IPS DF 4.7 (cell line): ENCODE measurements around the gene ECHDC1.
"Not testable (repeated sequence)": the region's sequence is repeated elsewhere in the genome, so short reads cannot be mapped to it uniquely, and the experiment has no call there.

Source experiments
- DNase-seq: peaks from one replicate; pipeline ENCODE4 v3.0.0-alpha.2; 2013; ENCODE audit warnings: low spot score; ENCODE audit errors: extremely low read depth

Gene ECHDC1

GRCh38 chr6:127342946-127343808 lies at the start of gene ECHDC1:
Gene ECHDC1, minus strand, starts transcription at chr6:127343609. Its CDS starts 12,581 bp downstream, at chr6:127331028.
- no peak for DNase-seq

DNA sequence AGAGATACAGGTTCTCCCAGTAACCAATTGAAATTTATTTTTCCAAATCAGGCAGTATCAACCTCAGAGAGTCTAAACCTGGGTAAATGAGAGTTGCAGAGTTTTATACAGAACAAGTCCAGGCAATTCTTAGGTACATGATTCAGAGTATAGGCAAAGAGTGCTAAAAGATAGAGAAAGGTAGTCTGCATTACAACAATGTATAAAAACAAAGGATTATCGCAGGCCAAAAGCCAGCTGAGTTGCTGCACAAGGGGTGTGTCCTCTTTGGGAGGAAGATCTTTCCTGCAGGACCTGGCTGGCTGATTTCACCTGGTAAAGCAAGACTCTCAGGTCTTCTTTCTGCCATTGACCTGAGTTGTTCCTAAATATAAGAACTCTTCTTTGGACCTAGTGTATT lies 48.9 kb upstream of the ECHDC1 start:
- no peak for DNase-seq

DNA sequence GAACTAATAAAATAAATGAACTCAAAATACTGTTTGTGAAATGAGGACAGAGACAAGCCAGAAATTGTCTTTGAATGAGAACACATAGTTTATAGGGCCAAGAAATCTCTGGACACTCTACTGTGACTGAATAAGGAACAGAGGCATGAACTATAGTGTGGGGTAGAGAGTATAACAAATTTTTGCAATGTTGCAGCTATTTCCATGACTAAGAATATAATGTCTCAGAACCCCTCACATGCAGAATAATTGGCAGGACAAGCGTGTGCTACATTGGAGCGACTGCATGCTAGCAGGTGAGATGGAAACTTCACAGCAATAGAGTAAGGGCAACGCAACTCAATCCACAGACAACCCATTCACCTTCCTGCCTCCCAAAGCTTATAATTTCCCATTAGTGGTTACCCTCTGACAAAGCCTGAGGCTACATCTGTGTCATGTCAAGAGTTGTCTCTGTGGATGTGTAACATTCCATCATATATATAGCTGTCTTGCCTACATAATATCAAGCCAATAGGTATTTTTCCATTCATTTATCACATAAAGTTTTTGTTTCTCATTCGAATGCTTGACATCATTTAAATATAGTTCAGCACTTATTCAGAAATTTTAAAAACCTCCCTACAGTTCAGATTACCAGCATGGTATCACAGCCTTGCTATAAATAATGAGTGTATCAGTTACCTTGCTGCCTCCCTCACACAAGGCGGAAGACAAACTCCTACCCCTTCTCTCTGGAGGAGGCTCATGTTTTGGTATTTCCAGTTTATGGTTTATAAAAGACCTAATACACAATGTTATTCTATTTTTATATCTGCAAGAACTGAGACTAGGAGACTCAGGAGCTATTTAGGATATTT lies 47.9 kb upstream of the ECHDC1 start:
- no peak for DNase-seq

DNA sequence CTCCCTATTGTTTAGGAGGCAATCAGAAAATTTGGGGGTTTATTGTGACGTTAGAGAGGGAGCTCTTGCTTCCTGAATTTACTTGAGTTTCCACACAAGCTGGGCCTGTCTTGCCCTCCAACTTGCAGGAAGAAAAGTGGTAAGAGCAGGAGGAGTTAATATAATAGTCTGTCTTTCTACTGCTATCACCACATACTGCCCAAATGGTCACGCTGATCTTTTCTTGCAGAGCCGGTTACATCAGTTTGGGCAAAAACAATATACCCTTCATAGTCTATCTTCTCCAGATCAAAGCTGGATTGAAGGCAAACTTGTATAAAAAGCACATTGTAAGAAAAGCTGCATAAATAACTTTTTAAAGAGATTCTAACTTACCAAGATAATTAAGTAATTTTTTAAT lies 46.3 kb upstream of the ECHDC1 start:
- no peak for DNase-seq

DNA sequence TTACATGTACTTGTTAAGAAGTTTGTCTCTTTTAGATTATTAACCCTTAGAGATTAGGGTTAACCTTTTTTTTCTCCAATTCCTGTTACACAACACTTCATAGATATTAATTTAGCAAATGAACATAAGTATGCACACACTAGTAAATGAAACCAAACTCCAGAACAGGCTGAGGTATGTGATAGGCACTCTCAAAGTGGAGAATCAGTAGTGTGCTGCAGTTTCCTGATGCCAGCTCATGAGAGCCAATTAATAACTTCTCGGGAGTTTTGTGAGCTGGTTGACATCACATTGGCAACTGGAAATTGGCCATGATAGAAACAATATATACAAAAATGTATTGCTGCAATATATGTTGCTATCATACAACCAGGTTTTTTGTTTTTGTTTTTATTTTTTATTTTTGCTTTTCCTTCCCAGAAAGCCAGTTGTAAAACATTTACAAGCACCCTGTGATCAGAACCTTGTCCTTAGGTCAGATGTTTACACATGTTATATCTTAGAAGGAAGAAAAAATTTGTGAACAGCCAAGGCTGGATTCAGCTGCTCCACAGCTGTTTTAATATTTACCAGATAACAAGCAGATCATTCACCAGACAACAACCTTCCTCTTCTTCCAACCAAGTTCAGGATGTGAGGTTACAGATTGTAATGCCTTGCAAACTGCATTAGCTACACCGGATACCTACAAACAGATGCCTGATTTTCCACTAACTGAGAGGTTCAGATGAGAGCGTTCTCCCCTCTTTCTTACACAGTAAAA lies 42.4 kb upstream of the ECHDC1 start:
- DNase-seq: no peak

DNA sequence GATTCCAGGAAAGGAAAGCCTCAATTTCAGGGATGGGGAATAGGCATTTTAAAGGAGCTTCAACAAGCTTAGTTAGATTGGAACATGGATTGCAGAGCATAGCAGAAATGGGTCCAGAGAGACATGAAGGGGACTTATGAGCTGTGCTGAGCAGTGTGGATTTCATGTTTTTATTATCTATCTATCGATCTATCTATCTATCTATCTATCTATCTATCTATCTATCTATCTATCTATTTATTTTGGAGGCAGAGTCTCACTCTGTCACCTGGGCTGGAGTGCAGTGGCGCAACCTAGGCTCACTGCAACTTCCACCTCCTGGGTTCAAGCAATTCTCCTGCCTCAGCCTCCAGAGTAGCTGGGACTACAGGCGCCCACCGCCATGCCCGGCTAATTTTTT lies 41.4 kb upstream of the ECHDC1 start:
- DNase-seq: not testable (repeated sequence)

DNA sequence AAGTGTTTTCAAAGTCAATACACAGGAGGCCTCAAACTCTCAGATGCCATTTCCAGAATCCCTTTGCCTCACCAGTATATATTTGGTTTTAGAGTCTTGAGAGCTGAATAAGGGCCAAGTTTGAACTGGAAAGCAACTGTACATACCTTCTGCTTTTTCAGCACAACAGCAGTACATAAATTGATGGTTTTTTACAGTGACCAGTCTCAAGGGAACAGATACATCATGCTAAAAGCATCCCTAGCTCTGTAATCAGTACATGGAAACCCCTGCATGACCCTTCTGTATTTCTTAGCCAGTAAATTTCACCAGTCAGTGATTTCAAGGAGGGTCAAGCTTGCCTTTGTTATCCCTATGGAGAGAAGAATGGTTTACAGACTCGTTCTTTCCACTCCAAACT lies 40.6 kb upstream of the ECHDC1 start:
- DNase-seq: no peak

- DNase-seq: no peak
These were observed 39.0 kb upstream of the ECHDC1 start for GRCh38 chr6:127382413-127382812.

DNA sequence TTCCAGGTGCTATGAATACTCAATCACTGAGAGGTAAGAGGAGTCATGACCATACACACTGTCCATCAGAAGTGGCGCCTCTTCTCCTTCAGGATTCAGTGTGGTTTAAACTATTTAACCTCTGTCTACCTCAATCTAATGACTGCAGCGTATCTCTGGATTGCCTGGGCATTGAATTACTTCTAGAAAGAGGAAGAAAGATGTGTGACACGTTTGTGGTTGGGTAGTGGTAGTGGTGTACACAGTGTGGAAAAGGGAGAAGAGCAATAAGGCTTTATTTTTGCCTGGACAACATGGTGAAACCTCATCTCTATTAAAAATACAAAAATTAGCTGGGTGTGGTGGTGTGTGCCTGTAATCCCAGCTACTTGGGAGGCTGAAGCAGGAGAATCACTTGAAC lies 38.0 kb upstream of the ECHDC1 start:
- DNase-seq: no peak

- DNase-seq: no peak
These were observed 33.3 kb upstream of the ECHDC1 start for GRCh38 chr6:127376685-127377084.

DNA sequence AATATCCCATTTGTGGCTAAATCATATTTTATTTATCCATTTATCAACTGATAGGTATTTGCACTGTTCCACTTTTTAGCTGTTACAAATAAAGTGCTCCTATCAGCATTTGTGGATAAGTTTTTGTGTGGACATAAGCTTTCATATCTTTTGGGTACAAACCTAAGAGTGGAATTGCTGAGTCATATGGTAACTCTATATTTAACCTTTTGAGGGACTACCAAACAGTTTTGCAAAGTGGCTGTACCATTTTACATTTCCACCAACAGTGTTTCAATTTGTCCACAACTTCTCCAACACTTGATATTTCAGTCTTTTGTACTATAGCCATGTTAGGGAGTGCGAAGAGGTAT lies 23.6 kb upstream of the ECHDC1 start:
- DNase-seq: no peak

- no peak for DNase-seq
These were observed 23.0 kb upstream of the ECHDC1 start for GRCh38 chr6:127366282-127367022.

GRCh38 chr6:127365874-127366273 lies 22.5 kb upstream of the ECHDC1 start:
- DNase-seq: no peak

- no peak for DNase-seq
These were observed 9.1 kb upstream of the ECHDC1 start for GRCh38 chr6:127352524-127352923.

DNA sequence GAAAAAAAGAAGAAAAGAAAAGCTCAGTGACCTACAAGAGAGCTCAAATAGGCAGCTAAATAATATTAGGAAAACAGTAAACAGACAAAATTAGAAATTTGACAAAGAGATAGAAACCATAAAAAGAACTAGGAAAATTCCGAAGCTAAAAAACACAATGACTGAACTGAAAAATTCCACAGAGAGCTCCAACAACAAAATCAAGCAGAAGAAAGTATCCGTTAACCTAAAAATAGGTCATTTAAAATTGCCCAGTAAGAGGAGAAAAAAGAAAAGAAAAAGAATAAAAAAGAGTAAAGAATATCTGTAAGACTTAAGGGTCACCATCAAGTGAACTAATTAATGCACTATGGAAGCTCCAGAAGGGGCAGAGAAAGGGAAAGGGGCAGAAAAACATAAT lies 6.6 kb upstream of the ECHDC1 start:
- DNase-seq: no peak

GRCh38 chr6:127348028-127348661 lies 4.7 kb upstream of the ECHDC1 start:
- no peak for DNase-seq

DNA sequence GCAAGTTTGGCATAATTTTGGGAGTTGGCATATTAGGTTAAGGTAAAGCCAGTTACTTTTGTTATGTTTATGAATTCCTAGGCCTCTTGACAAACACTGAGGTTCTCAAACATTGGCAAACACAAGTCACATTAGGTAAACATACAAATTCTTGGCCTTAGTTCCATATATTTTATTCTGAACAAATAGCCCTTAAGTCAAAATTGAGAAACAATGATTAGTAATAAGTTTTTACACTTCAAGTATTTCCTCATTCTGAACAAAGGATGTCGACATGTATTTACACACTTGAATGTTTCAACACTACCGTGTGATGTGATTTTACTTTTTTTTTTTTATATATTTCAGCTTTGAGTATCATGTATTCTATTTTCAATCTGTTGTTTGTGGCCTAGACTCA lies 3.8 kb upstream of the ECHDC1 start:
- DNase-seq: no peak

GRCh38 chr6:127345521-127345920 lies 2.1 kb upstream of the ECHDC1 start:
- no peak for DNase-seq

DNA sequence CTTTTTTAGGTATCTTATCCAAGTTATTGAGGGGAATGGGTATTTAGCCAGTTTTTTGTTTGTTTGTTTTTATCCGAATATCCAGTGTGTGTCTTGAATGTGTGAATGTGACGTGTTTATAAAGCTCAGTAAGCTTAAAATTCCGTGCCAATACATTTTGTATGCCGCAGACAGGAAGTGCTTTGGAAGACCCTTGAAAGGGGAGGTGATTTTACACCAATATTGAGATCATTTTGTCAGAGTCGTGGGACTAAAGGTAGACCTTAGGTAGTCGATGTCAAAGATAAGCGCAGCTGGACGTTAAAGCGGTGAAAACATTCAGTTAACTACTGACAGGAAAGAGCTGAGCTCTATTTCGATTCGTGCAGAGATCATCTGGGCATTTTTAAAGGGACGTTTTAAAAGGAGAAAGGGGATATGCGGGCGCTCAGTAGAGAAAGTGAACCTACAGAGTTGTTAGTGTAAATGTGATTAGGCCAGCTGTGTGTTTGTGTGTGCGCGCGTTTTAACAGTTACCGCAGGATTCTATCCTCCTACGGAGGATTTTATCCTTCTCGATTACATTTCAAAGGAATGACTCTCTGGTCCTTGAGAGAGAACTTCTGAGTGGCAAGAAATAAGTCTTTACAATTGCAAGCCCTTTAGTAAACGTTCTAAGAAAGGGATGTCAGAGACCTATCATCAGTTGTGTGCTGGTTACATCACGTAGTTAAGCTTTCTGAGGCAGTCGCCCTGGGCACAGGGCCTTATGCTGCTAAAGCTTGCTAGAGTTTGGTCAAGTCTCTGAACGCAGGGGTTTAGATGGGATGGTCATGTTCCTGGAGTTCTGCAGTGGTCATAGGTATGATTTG lies 625 bp upstream of the ECHDC1 start:
- no peak for DNase-seq
